H9 (cell line): ENCODE data around the gene CAMK2B. TPM values are rescaled to one million over a fixed set of nuclear protein-coding genes. Genes with fewer than 3 reads are reported as not detected.

ENCODE experiments used
- DNase-seq: peaks from one replicate; pipeline ENCODE4 v3.0.0-alpha.2; 2017
- H2AFZ ChIP-seq: one replicate; pipeline ENCODE4 v1.6.1; 2013; ENCODE audit warnings: mild to moderate bottlenecking, low read length, control low read depth, moderate library complexity
- H2AK5ac ChIP-seq: 2 replicates; pipeline ENCODE4 v1.6.1; 2013; ENCODE audit warnings: low read length, control low read depth, mixed read lengths; ENCODE audit not compliant: insufficient read length
- H2BK120ac ChIP-seq: one replicate; pipeline ENCODE4 v1.6.1; 2013; ENCODE audit warnings: low read depth, mild to moderate bottlenecking, low read length, control low read depth, inconsistent platforms; ENCODE audit not compliant: poor library complexity, severe bottlenecking
- H2BK12ac ChIP-seq: 2 replicates; pipeline ENCODE4 v1.6.1; 2013; ENCODE audit warnings: low read length, control low read depth, mixed read lengths, low read depth; ENCODE audit not compliant: insufficient read length
- H2BK15ac ChIP-seq: 2 replicates; pipeline ENCODE4 v1.6.1; 2013; ENCODE audit warnings: low read depth, low read length, control low read depth
- H2BK20ac ChIP-seq: one replicate; pipeline ENCODE4 v1.6.1; 2013; ENCODE audit warnings: low read depth, mild to moderate bottlenecking, low read length, control low read depth, inconsistent platforms; ENCODE audit not compliant: poor library complexity, severe bottlenecking
- H2BK5ac ChIP-seq: 2 replicates; pipeline ENCODE4 v1.6.1; 2013; ENCODE audit warnings: low read length, control low read depth, mixed read lengths; ENCODE audit not compliant: insufficient read length
- H3K14ac ChIP-seq: 2 replicates; pipeline ENCODE4 v1.6.1; 2013; ENCODE audit warnings: low read length, control low read depth; ENCODE audit not compliant: insufficient read depth
- H3K18ac ChIP-seq: 2 replicates; pipeline ENCODE4 v1.6.1; 2013; ENCODE audit warnings: low read depth, mild to moderate bottlenecking, mixed read lengths, low read length, control low read depth; ENCODE audit not compliant: insufficient read length
- H3K23ac ChIP-seq: 2 replicates; pipeline ENCODE4 v1.6.1; 2013; ENCODE audit warnings: low read length, control low read depth, mixed read lengths, low read depth; ENCODE audit not compliant: insufficient read length
- H3K23me2 ChIP-seq: 2 replicates; pipeline ENCODE4 v1.6.1; 2013; ENCODE audit warnings: low read depth, mild to moderate bottlenecking, mixed read lengths, low read length, control low read depth; ENCODE audit not compliant: insufficient read length, poor library complexity, severe bottlenecking
- H3K27ac ChIP-seq: 2 replicates; pipeline ENCODE4 v1.5.1; 2013; ENCODE audit warnings: low read length, control low read depth, mixed read lengths, low read depth; ENCODE audit not compliant: insufficient read length
- H3K27me3 ChIP-seq: 2 replicates; pipeline ENCODE4 v1.6.1; 2013; ENCODE audit warnings: low read length, control low read depth, inconsistent platforms; ENCODE audit not compliant: insufficient read depth
- H3K4ac ChIP-seq: 2 replicates; pipeline ENCODE4 v1.6.1; 2013; ENCODE audit warnings: low read depth, mild to moderate bottlenecking, control low read depth, inconsistent platforms, low read length, moderate library complexity
- H3K4me1 ChIP-seq: 2 replicates; pipeline ENCODE4 v1.6.1; 2013; ENCODE audit warnings: low read length, control low read depth, inconsistent platforms; ENCODE audit not compliant: insufficient read depth
- H3K4me2 ChIP-seq: 2 replicates; pipeline ENCODE4 v1.6.1; 2013; ENCODE audit warnings: low read length, control low read depth, mixed read lengths; ENCODE audit not compliant: insufficient read length, insufficient read depth
- H3K56ac ChIP-seq: 2 replicates; pipeline ENCODE4 v1.6.1; 2013; ENCODE audit warnings: low read depth, mild to moderate bottlenecking, mixed read lengths, low read length, control low read depth; ENCODE audit not compliant: insufficient read length
- H3K79me1 ChIP-seq: 2 replicates; pipeline ENCODE4 v1.6.1; 2013; ENCODE audit warnings: low read depth, mild to moderate bottlenecking, moderate library complexity, low read length, control low read depth, inconsistent platforms; ENCODE audit not compliant: insufficient read depth, poor library complexity, severe bottlenecking
- H3K79me2 ChIP-seq: 2 replicates; pipeline ENCODE4 v1.6.1; 2013; ENCODE audit warnings: low read length, control low read depth, inconsistent platforms; ENCODE audit not compliant: insufficient read depth
- H3K9ac ChIP-seq: 2 replicates; pipeline ENCODE4 v1.6.1; 2013; ENCODE audit warnings: low read length, control low read depth, mixed read lengths; ENCODE audit not compliant: insufficient read length; ENCODE audit errors: extremely low read depth
- H3K9me3 ChIP-seq: one replicate; pipeline ENCODE4 v1.6.1; 2013; ENCODE audit warnings: low read depth, low read length, inconsistent platforms; ENCODE audit not compliant: control insufficient read depth
- H3T11ph ChIP-seq: one replicate; pipeline ENCODE4 v1.6.1; 2013; ENCODE audit warnings: mild to moderate bottlenecking, low read length, control low read depth, inconsistent platforms
- H4K20me1 ChIP-seq: one replicate; pipeline ENCODE4 v1.6.1; 2013; ENCODE audit not compliant: control insufficient read depth, insufficient read length, insufficient read depth
- H4K5ac ChIP-seq: 2 replicates; pipeline ENCODE4 v1.6.1; 2013; ENCODE audit warnings: low read depth, mild to moderate bottlenecking, mixed read lengths, low read length, control low read depth; ENCODE audit not compliant: insufficient read length
- H4K8ac ChIP-seq: replicated peaks from 2 replicates; pipeline ENCODE4 v1.6.1; 2013; ENCODE audit warnings: low read length, control low read depth, mixed read lengths, low read depth; ENCODE audit not compliant: insufficient read length
- H4K91ac ChIP-seq: 2 replicates; pipeline ENCODE4 v1.6.1; 2013; ENCODE audit warnings: low read depth, mild to moderate bottlenecking, moderate library complexity, mixed read lengths, low read length, control low read depth; ENCODE audit not compliant: insufficient read length
- H3K27ac Mint-ChIP-seq, 3 experiments: 2 replicates in 2 of 3; 3 replicates in 1 of 3; pipeline ENCODE4 v1.8.0; 2020 to 2021; ENCODE audit warnings: mixed read lengths in 3 of 3, mild to moderate bottlenecking in 1 of 3, moderate library complexity in 1 of 3
- H3K27me3 Mint-ChIP-seq: 2 replicates; pipeline ENCODE4 v1.8.0; 2021; ENCODE audit warnings: low read depth, mild to moderate bottlenecking, moderate library complexity, mixed read lengths
- H3K36me3 Mint-ChIP-seq, 3 experiments: 2 replicates in 2 of 3; 3 replicates in 1 of 3; pipeline ENCODE4 v1.8.0; 2020 to 2021; ENCODE audit warnings: low read depth in 3 of 3, mixed read lengths in 3 of 3; ENCODE audit not compliant: insufficient read depth in 1 of 3
- H3K4me1 Mint-ChIP-seq, 2 experiments: 2 replicates each; pipeline ENCODE4 v1.8.0; 2020; ENCODE audit warnings: mixed read lengths in 2 of 2
- H3K4me3 Mint-ChIP-seq, 2 experiments: 2 replicates in 1 of 2; 3 replicates in 1 of 2; pipeline ENCODE4 v1.8.0; 2020 to 2021; ENCODE audit warnings: mild to moderate bottlenecking in 2 of 2, mixed read lengths in 2 of 2, moderate library complexity in 1 of 2
- H3K9me3 Mint-ChIP-seq, 2 experiments: 2 replicates in 1 of 2; 3 replicates in 1 of 2; pipeline ENCODE4 v1.8.0; 2020; ENCODE audit warnings: mild to moderate bottlenecking in 2 of 2, mixed read lengths in 2 of 2, moderate library complexity in 1 of 2
- CTCF ChIP-seq: fragments of 200-600 bp; sonication (generic); conservative IDR thresholded peaks from 3 replicates; pipeline ENCODE4 v1.8.0; 2021; ENCODE audit warnings: antibody characterized with exemption, mild to moderate bottlenecking
- WGBS: extraction: QIAGEN DNeasy Blood & Tissue Kit; methylation state at CpG from one replicate; pipeline ENCODE4 v1.1.7; 2013; ENCODE audit warnings: missing lambda C conversion rate, low lambda C conversion rate, mixed read lengths; ENCODE audit not compliant: insufficient read length; ENCODE audit errors: extremely low coverage; 5-methylcytosine and 5-hydroxymethylcytosine counted together
- total RNA-seq: library from RNA; stranded (reverse); gene quantifications from 2 replicates; pipeline ENCODE4 v1.2.1, GENCODE V29; 2021

Gene CAMK2B
- total RNA-seq, 1 experiment from 2014 or later: 0.17 TPM

- no peak overlapping the region for H2AFZ ChIP-seq
- H3K4me1 Mint-ChIP-seq: peaks cover 21 to 43% of the 10 kb centered on the region in 2 experiments
- no peak overlapping the region; a peak in 1 of 5 replicates for H3K4me3 Mint-ChIP-seq
- H3K9me3 ChIP-seq: no peaks in the 10 kb centered on the region
- no peak overlapping the region for H4K5ac ChIP-seq
- no peaks in the 10 kb centered on the region for H3K79me2 ChIP-seq
- no peaks in the 10 kb centered on the region for H4K20me1 ChIP-seq
- H4K91ac ChIP-seq: no peak overlapping the region
- no peak overlapping the region for H3K9ac ChIP-seq
- no peak overlapping the region for H2BK5ac ChIP-seq
- H3K23ac ChIP-seq: no peak overlapping the region
- no peak overlapping the region for H3K27ac ChIP-seq
- H3K14ac ChIP-seq: no peak overlapping the region
- H3T11ph ChIP-seq: no peak overlapping the region
- no peaks in the 10 kb centered on the region for H3K4me1 ChIP-seq
- H3K27me3 Mint-ChIP-seq: no peaks in the 10 kb centered on the region
- H3K27ac Mint-ChIP-seq: peak overlapping the region in 1 of 3 experiments; percentile 96; a peak in 3 of 7 replicates
- H3K79me1 ChIP-seq: no peaks in the 10 kb centered on the region
- H2BK20ac ChIP-seq: no peak overlapping the region
- no peak overlapping the region for H4K8ac ChIP-seq
- H2BK120ac ChIP-seq: no peak overlapping the region
- DNase-seq: no peak
- no peak overlapping the region for H3K56ac ChIP-seq
- no peak overlapping the region for H2AK5ac ChIP-seq
- H3K18ac ChIP-seq: no peak overlapping the region
- H2BK15ac ChIP-seq: no peak overlapping the region
- H3K4me2 ChIP-seq: no peak overlapping the region
- H3K27me3 ChIP-seq: no peaks in the 10 kb centered on the region
- peaks cover 28 to 42% (median 39%) of the 10 kb centered on the region in 3 experiments for H3K36me3 Mint-ChIP-seq
- no peaks in the 10 kb centered on the region for H3K23me2 ChIP-seq
- WGBS: no CpG with 5 or more reads among the region's 3 CpGs
- H2BK12ac ChIP-seq: no peak overlapping the region
- no peak for TF ChIP-seq CTCF
- H3K4ac ChIP-seq: no peak overlapping the region
- H3K9me3 Mint-ChIP-seq: no peaks in the 10 kb centered on the region; a peak in 1 of 5 replicates
Observed at GRCh38 chr7:44213206-44213876, 112.1 kb downstream of the CAMK2B start.
